Brain pericyte (primary cell): ENCODE measurements around the gene RNF7.
A peak's percentile ranks its signal among the peaks of the same experiment; 100 is the strongest.
"Not testable (repeated sequence)": the region's sequence is repeated elsewhere in the genome, so short reads cannot be mapped to it uniquely, and the experiment has no call there.

Experiments used
- DNase-seq: peaks from one replicate; pipeline ENCODE4 v3.0.0-alpha.2; 2012; ENCODE audit warnings: low read depth, low spot score

The RNF7 gene

GRCh38 chr3:141738022-141738890, at the start of gene RNF7:
RNF7 (plus strand) TSS chr3:141738298; CDS start chr3:141738342, 44 bp downstream.
- DNase-seq: peak; percentile 84

DNA sequence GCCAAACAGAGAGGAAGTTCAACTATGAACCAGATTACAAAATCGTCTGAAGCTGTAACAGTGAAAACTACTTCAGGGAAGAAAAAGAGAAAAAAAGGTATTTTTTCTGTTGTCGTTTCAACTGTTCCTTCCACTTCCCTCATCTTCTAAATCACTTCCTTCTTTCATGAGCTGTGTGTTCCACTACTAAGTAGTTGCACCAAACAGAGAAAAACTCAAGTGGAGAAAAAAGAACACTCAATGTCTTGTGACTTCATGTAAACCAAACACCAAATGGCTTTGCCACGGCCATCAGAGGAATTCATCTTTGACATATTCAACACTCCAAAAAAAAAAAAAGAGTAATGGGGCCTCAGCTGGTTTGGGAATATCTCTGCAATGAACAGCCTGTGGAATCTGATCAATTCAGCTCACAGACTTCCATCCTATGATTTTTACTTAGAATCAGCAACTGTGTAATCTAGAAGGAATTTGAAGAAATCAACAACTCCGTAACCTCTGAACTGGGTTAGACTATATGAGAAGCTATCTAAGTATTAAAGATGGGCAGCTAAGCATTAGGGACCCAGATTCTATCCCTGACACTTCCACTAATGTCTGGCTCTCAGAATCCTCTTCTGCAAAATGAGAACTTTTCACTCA, 47.5 kb upstream of the RNF7 start:
- no peak for DNase-seq

- DNase-seq: not testable (repeated sequence)
Observed at GRCh38 chr3:141691471-141691870, 46.6 kb upstream of the RNF7 start.

- not testable (repeated sequence) for DNase-seq
Observed at GRCh38 chr3:141692973-141693372, 45.1 kb upstream of the RNF7 start.

DNA sequence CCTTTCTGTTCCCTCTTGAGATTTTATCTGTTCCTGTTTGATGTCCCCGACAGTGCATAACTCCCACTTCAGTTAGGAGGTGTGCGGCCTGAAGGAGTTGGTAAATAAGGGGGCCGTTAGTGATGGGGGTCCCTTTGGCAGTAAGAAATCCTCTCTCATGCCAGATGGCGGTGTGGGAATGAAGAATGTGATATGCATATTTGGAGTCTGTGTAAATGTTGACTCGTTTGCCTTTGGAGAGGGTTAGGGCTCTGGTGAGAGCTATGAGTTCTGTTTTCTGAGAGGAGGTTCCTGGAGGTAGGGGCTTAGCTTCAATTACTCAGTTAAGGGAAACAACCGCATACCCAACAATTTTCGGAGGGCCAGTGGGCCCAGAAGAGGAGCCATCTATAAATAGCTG, 38.8 kb upstream of the RNF7 start:
- DNase-seq: no peak

- no peak for DNase-seq
Observed at GRCh38 chr3:141699897-141700296, 38.2 kb upstream of the RNF7 start.

DNA sequence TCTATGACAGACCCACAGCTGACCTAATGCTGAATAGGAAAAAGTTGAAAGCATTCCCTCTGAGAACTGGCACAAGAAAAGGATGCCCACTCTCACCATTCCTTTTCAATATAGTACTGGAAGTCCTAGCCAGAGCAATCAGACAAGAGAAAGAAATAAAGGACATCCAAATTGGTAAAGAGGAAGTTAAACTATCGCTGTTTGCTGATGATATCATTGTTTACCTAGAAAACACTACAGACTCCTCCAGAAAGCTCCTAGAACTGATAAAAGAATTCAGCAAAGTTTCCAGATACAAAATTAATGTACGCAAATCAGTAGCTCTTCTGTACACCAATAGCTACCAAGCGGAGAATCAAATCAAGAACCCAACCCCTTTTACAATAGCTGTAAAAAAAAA, 34.7 kb upstream of the RNF7 start:
- not testable (repeated sequence) for DNase-seq

- no peak for DNase-seq
Observed at GRCh38 chr3:141707741-141708203, 30.3 kb upstream of the RNF7 start.

DNA sequence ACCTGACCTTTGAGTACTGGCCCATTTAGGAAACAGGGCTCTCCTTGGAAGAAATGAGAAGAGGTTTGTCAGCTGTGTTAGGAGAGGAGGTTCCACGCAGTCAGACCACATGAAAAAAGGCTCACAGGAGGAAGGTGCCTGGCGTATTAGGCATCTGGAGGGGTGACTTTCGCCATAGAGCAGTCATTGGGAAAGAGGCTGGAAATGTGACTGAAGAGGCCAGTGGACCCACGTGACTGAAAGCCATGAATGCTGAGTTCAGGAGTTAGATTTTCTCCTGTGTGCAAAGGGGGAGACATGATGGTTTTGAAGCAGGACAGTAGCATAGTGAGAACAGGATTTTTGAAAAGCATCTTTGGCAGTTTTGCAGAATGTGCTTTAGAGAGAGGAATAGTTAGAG, 29.7 kb upstream of the RNF7 start:
- DNase-seq: no peak

GRCh38 chr3:141709126-141709770, 28.9 kb upstream of the RNF7 start:
- DNase-seq: no peak

GRCh38 chr3:141710121-141710520, 28.0 kb upstream of the RNF7 start:
- no peak for DNase-seq

DNA sequence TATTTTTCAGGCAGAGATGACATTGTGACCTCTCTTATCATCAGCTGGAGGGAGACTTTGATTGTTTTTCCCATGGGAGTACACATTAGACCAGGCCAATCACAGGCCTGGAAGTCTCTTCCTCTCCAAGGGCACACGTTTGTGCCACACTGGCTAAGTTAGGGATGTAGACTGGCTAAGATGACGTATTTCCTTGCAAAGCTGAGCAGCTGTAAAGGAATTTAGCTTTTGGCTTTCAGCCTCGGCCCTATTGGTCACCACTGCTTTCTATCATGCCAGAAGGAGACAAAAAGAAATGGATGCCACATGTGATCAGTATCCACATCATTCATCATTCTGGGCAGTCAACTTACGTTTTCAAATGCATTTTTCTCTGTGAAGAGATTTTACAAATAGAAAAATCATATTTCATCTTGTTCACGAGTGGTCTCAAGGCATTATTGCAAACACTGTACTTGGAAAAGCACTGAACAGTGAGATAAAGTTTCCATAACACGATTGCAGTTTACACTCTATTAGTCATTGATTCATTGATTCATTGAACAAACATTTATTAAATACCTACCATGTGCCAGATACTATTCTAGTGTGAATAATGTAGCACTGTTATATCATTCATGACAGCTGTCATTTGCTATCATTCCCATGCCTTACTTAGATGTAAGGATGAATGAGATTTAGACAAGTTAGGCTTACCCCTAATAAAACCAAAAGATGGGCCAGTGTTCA, 27.0 kb upstream of the RNF7 start:
- DNase-seq: no peak

GRCh38 chr3:141714671-141715070, 23.4 kb upstream of the RNF7 start:
- DNase-seq: no peak

DNA sequence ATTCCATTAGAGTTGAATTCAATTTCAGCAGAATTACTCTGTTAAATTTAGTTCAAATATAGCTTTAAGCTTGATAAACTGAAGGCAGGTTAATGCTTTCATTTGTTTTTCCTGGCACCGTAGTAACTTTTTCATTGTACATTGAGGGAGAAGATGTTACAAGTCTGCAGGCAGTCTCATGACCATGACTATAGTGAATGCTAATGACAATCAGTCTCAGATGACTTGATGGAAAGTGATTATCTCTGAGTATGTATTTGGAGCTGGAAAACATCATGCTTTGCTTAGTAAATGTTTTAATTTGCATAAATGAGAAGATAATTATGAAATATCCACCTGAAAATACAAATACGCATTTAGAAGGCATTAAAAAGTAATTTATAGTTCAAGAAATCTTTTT, 16.0 kb upstream of the RNF7 start:
- no peak for DNase-seq

DNA sequence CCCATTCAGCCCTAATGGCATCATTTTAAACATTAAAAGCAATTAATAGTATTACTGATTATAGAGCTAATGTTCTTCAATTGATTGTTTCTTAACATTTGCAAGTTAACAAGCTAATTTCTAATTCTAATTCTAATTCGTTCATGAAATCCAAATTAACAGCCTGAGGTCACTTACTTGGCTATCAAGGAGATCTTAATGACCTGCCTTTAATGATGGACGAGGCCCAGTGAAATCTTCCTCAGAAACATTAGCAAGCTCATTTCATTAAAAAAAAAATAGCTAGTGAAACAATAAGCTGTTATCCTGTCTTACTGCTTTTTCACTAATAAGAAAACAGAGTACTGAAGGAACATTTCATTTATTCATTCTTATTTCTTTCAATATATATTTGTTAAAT, 15.4 kb upstream of the RNF7 start:
- no peak for DNase-seq

DNA sequence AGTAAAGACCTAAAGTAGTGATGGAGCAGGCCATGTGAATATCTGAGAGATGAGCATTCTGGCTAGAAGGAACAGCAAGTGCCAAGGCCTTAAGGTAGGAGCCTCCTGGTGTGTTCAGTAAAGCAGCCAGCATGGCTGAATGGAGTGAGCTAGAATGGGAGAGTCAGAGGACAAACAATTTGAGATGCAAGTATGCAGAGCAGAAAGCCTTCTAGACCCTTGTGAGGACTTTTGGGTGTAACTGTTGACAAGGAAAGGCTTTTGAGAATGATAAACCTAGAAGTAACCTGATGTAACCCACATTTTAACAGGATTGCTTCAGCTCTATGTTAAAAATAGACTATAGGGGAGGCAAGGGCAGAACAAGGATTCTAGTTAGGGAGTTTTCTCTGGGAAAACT, 14.8 kb upstream of the RNF7 start:
- DNase-seq: no peak

- no peak for DNase-seq
Observed at GRCh38 chr3:141724186-141724585, 13.9 kb upstream of the RNF7 start.

DNA sequence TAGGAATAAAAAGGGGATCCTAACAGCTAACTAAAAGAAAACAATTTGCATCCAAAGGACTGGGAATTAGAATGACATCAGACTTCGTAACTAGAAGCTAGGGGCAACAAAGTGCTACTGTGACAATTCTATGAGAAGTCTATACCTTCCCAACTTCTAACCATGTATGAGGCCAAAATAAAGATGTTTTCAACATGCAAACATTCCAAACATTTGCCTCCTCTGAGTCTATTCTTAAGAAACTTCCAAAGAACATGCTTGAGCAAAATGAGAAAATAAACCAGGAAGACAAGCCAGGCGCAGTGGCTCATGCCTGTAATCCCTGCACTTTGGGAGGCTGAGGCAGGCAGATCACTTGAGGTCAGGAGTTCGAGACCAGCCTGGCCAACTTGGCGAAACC, 13.1 kb upstream of the RNF7 start:
- no peak for DNase-seq

GRCh38 chr3:141726483-141726882, 11.6 kb upstream of the RNF7 start:
- no peak for DNase-seq

GRCh38 chr3:141728355-141728892, 9.7 kb upstream of the RNF7 start:
- peak; percentile 10 for DNase-seq

DNA sequence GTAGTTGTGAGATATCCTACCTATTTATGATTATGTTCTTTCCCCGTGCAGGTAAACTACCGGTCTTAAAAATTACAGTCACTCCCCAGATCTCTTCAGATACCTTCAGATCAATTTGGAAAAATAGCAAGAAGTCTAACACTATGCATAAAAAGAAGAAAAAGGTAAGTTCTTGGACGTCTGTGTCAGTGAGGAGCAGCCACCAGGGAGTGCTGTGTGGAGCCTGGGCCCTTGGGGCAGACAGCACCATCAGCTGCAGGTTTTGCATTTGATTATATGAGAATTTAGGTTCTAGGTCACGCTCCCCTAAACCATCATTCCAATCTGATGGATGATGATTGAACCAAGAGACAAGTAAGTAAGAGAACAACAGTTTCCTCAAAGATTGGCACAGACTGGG, 8.9 kb upstream of the RNF7 start:
- no peak for DNase-seq

GRCh38 chr3:141735176-141735575, 2.9 kb upstream of the RNF7 start:
- no peak for DNase-seq
